ENCODE measurements around the gene LCE3B.

GRCh38 chr1:152565115-152565514, 48.5 kb upstream of the LCE3B start:
- TF ChIP-seq CTCF (IDR thresholded peaks at IDR 0.05) (no peak), POLR2AphosphoS5 (IDR thresholded peaks at IDR 0.05; ENCODE audit: insufficient read depth in 1 of 2, low read depth in 1 of 2) (no peak)
